Smooth muscle cell (in vitro differentiated cells): ENCODE data around the gene VARS1. TPM values are rescaled to one million over a fixed set of nuclear protein-coding genes. Genes with fewer than 3 reads are reported as not detected.

Experiments used
- DNase-seq: peaks from one replicate; lab custom pipeline; 2025; ENCODE audit not compliant: unreplicated experiment; lab: John Stamatoyannopoulos, UW
- H2AFZ ChIP-seq: fragments of 200-600 bp; sonication (generic); 2 replicates; pipeline ENCODE4 v1.6.0; 2016; ENCODE audit warnings: antibody characterized with exemption, low read depth, mild to moderate bottlenecking
- H3F3A ChIP-seq: fragments of 200-600 bp; sonication (generic); 2 replicates; pipeline ENCODE4 v1.6.0; 2017; ENCODE audit warnings: antibody characterized with exemption, low read depth
- H3K27ac ChIP-seq: fragments of 200-600 bp; sonication (generic); 2 replicates; pipeline ENCODE4 v1.5.1; 2016; ENCODE audit warnings: low read depth, mild to moderate bottlenecking
- H3K27me3 ChIP-seq: fragments of 200-600 bp; sonication (generic); 2 replicates; pipeline ENCODE4 v1.6.1; 2016; ENCODE audit warnings: low read depth, mild to moderate bottlenecking
- H3K36me3 ChIP-seq: fragments of 200-600 bp; sonication (generic); 2 replicates; pipeline ENCODE4 v1.5.1; 2016; ENCODE audit warnings: low read depth
- H3K4me1 ChIP-seq: fragments of 200-600 bp; sonication (generic); 2 replicates; pipeline ENCODE4 v1.5.1; 2016; ENCODE audit warnings: low read depth
- H3K4me2 ChIP-seq: fragments of 200-600 bp; sonication (generic); 2 replicates; pipeline ENCODE4 v1.6.0; 2016; ENCODE audit warnings: mild to moderate bottlenecking
- H3K4me3 ChIP-seq: fragments of 200-600 bp; sonication (generic); 2 replicates; pipeline ENCODE4 v1.5.1; 2016; ENCODE audit warnings: mild to moderate bottlenecking
- H3K79me2 ChIP-seq: fragments of 200-600 bp; sonication (generic); 2 replicates; pipeline ENCODE4 v1.6.0; 2016; ENCODE audit warnings: low read depth, mild to moderate bottlenecking
- H3K9ac ChIP-seq: fragments of 200-600 bp; sonication (generic); 2 replicates; pipeline ENCODE4 v1.6.0; 2016; ENCODE audit warnings: low read depth
- H3K9me3 ChIP-seq: fragments of 200-600 bp; sonication (generic); replicated peaks from 2 replicates; pipeline ENCODE4 v1.5.1; 2016; ENCODE audit warnings: low read depth
- H4K20me1 ChIP-seq: fragments of 200-600 bp; sonication (generic); 2 replicates; pipeline ENCODE4 v1.6.0; 2016; ENCODE audit warnings: low read depth
- WGBS: methylation state at CpG from one replicate; pipeline ENCODE4 v1.1.7; 2016; ENCODE audit warnings: low lambda C conversion rate; 5-methylcytosine and 5-hydroxymethylcytosine counted together
- polyA plus RNA-seq: library from polyadenylated mRNA; unstranded; fragments of >200 nt; fragmentation: Nextera tagmentation; extraction: Ambion mirVana; gene quantifications from 2 replicates; pipeline ENCODE4 v1.2.1, GENCODE V29; 2016
- total RNA-seq: library from RNA; depleted of rRNA; stranded (reverse); fragments of >200 nt; gene quantifications from 2 replicates; pipeline ENCODE4 v1.2.3, GENCODE V29; 2014
- TF ChIP-seq, protein P1 (sequence below): fragments of 200-600 bp; sonication (generic); IDR thresholded peaks from 2 replicates; pipeline ENCODE4 v1.5.1; 2017; ENCODE audit warnings: borderline replicate concordance, mild to moderate bottlenecking, antibody characterized with exemption; ENCODE audit not compliant: insufficient read depth, poor library complexity, severe bottlenecking

The VARS1 gene
- total and polyA plus RNA-seq, 2 experiments from 2014 or later: 60.8 to 80.8 TPM

DNA sequence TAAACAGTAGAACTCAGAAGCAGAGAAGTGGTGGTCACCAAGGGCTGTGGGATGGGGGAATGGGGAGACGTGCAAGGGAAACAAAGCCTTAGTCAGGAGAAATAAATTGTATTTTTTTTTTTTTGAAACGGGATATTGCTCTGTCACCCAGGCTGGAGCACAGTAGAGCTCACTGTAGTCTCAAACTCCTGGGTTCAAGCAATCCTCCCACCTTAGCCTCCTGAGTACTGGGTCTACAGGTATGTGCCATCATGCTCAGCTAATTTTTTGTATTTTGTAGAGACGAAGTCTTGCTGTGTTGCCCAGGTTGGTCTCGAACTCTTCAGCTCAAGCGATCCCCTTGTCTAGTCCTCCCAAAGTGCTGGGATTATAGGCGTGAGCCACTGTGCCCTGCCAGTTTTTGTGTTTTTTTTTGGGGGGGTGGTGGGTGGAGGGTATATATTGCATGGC lies 35.4 kb upstream of the VARS1 start:
- Histone ChIP-seq H3K27ac (no peak overlapping the region), H3K9ac (peak overlapping the region; percentile 70), H3K4me1 (peaks cover 10% of the 10 kb centered on the region), H3F3A (peaks cover 14% of the 10 kb centered on the region), H3K27me3 (no peaks in the 10 kb centered on the region), H3K4me2 (peak overlapping the region; percentile 94), H3K79me2 (peaks cover 34% of the 10 kb centered on the region), H4K20me1 (peaks cover 9% of the 10 kb centered on the region), H3K4me3 (peak overlapping the region; percentile 86), H3K36me3 (no peaks in the 10 kb centered on the region), H3K9me3 (no peaks in the 10 kb centered on the region), H2AFZ (no peak overlapping the region)
- DNase-seq: no peak
- 68% methylated on average over 6 of the region's 6 CpGs for WGBS
- TF ChIP-seq, protein P1, sequence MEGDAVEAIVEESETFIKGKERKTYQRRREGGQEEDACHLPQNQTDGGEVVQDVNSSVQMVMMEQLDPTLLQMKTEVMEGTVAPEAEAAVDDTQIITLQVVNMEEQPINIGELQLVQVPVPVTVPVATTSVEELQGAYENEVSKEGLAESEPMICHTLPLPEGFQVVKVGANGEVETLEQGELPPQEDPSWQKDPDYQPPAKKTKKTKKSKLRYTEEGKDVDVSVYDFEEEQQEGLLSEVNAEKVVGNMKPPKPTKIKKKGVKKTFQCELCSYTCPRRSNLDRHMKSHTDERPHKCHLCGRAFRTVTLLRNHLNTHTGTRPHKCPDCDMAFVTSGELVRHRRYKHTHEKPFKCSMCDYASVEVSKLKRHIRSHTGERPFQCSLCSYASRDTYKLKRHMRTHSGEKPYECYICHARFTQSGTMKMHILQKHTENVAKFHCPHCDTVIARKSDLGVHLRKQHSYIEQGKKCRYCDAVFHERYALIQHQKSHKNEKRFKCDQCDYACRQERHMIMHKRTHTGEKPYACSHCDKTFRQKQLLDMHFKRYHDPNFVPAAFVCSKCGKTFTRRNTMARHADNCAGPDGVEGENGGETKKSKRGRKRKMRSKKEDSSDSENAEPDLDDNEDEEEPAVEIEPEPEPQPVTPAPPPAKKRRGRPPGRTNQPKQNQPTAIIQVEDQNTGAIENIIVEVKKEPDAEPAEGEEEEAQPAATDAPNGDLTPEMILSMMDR: no peak

DNA sequence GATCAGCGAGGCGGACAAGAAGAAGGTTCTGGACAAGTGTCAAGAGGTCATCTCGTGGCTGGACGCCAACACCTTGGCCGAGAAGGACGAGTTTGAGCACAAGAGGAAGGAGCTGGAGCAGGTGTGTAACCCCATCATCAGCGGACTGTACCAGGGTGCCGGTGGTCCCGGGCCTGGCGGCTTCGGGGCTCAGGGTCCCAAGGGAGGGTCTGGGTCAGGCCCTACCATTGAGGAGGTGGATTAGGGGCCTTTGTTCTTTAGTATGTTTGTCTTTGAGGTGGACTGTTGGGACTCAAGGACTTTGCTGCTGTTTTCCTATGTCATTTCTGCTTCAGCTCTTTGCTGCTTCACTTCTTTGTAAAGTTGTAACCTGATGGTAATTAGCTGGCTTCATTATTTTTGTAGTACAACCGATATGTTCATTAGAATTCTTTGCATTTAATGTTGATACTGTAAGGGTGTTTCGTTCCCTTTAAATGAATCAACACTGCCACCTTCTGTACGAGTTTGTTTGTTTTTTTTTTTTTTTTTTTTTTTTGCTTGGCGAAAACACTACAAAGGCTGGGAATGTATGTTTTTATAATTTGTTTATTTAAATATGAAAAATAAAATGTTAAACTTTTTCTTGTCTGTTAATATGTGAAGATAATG lies 34.2 kb upstream of the VARS1 start:
- Histone ChIP-seq H3K36me3 (no peaks in the 10 kb centered on the region), H3K4me3 (peak overlapping the region; percentile 86), H3K79me2 (peaks cover 22% of the 10 kb centered on the region), H3K27ac (no peak overlapping the region), H3K4me2 (peak overlapping the region; percentile 94), H2AFZ (no peak overlapping the region), H3F3A (peaks cover 17% of the 10 kb centered on the region), H3K27me3 (no peaks in the 10 kb centered on the region), H3K9ac (peak overlapping the region; percentile 70), H3K9me3 (no peaks in the 10 kb centered on the region), H3K4me1 (peaks cover 9% of the 10 kb centered on the region), H4K20me1 (peaks cover 5% of the 10 kb centered on the region)
- DNase-seq: no peak
- TF ChIP-seq, protein P1: peak; percentile 48
- WGBS: 2% methylated on average over 14 of the region's 15 CpGs

DNA sequence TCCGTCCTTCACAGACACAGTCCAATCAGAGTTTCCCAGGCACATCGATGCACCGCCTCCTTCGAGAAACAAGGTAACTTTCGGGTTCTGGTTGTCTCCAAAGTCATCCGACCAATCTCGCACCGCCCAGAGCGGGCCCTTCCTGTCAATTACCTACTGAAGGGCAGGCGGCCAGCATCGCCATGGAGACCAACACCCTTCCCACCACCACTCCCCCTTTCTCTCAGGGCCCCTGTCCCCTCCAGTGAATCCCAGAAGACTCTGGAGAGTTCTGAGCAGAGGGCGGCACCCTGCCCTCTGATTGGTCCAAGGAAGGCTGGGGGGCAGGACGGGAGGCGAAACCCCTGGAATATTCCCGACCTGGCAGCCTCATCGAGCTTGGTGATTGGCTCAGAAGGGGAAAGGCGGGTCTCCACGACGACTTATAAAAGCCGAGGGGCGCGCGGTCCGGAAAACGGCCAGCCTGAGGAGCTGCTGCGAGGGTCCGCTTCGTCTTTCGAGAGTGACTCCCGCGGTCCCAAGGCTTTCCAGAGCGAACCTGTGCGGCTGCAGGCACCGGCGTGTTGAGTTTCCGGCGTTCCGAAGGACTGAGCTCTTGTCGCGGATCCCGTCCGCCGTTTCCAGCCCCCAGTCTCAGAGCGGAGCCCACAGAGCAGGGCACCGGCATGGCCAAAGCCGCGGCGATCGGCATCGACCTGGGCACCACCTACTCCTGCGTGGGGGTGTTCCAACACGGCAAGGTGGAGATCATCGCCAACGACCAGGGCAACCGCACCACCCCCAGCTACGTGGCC lies 31.9 kb upstream of the VARS1 start, which contains the start of gene HSPA1B:
HSPA1B (plus strand) TSS at position 453 of the 794 bp plus-strand sequence; CDS start at position 666, 213 bp downstream.
- peak within 1 kb of the TSS; percentile 62 for H3K4me3 ChIP-seq
- H3K27ac ChIP-seq: peak within 1 kb of the TSS; percentile 57
- H3K79me2 ChIP-seq: peaks cover 21% of the 10 kb centered on the region
- peak within 1 kb of the TSS; percentile 78 for H3K4me2 ChIP-seq
- H3K27me3 ChIP-seq: no peaks in the 10 kb centered on the region
- peaks cover 5% of the 10 kb centered on the region for H4K20me1 ChIP-seq
- DNase-seq: peak; percentile 94
- H2AFZ ChIP-seq: peak within 1 kb of the TSS; percentile 51
- no peaks in the 10 kb centered on the region for H3K9me3 ChIP-seq
- under 1% methylated on average over 52 of the region's 56 CpGs for WGBS
- H3K36me3 ChIP-seq: no peaks in the 10 kb centered on the region
- H3F3A ChIP-seq: peaks cover 12% of the 10 kb centered on the region
- H3K4me1 ChIP-seq: peaks cover 9% of the 10 kb centered on the region
- H3K9ac ChIP-seq: peak within 1 kb of the TSS; percentile 44
- TF ChIP-seq, protein P1: no peak
